GM21528 (cell line): ENCODE data around the gene CHST8.

ENCODE experiments used
- ATAC-seq: cut with Tn5 transposase; IDR thresholded peaks from one replicate; pipeline ENCODE4 v1.9.1; 2021; ENCODE audit warnings: mild to moderate bottlenecking, moderate library complexity; ENCODE audit not compliant: unreplicated experiment, low FRiP score

CHST8 gene

GRCh38 chr19:33780746-33781145 is 159.0 kb downstream of the CHST8 start:
- no peak for ATAC-seq

- no peak for ATAC-seq
Measured at GRCh38 chr19:33781415-33781935, 159.7 kb downstream of the CHST8 start.

- ATAC-seq = no peak
Measured at GRCh38 chr19:33781996-33782395, 160.2 kb downstream of the CHST8 start.

GRCh38 chr19:33784432-33784831 is 162.7 kb downstream of the CHST8 start:
- ATAC-seq = no peak

- ATAC-seq = no peak
Measured at GRCh38 chr19:33785795-33786194, 164.0 kb downstream of the CHST8 start.

GRCh38 chr19:33788676-33789075 is 166.9 kb downstream of the CHST8 start:
- no peak for ATAC-seq

- ATAC-seq = no peak
Measured at GRCh38 chr19:33789344-33789743, 167.6 kb downstream of the CHST8 start.

GRCh38 chr19:33794683-33795369 is 173.1 kb downstream of the CHST8 start:
- ATAC-seq = no peak

GRCh38 chr19:33795370-33796163 is 173.8 kb downstream of the CHST8 start:
- ATAC-seq = no peak

GRCh38 chr19:33796164-33796875 is 174.6 kb downstream of the CHST8 start, which contains the start of gene KCTD15:
Gene KCTD15, plus strand, starts transcription at chr19:33796870. Its CDS starts 3,585 bp downstream, at chr19:33800455.
- ATAC-seq = no peak

- no peak for ATAC-seq
Measured at GRCh38 chr19:33797802-33798671, 176.3 kb downstream of the CHST8 start.

- no peak for ATAC-seq
Measured at GRCh38 chr19:33798681-33799111, 176.9 kb downstream of the CHST8 start.

GRCh38 chr19:33799476-33799875 is 177.7 kb downstream of the CHST8 start:
- ATAC-seq = no peak

GRCh38 chr19:33800012-33800680 is 178.4 kb downstream of the CHST8 start:
- ATAC-seq = no peak

GRCh38 chr19:33801411-33801810 is 179.7 kb downstream of the CHST8 start:
- no peak for ATAC-seq

GRCh38 chr19:33802001-33802400 is 180.2 kb downstream of the CHST8 start:
- no peak for ATAC-seq

GRCh38 chr19:33802801-33803200 is 181.0 kb downstream of the CHST8 start:
- no peak for ATAC-seq

- ATAC-seq = no peak
Measured at GRCh38 chr19:33803383-33803782, 181.6 kb downstream of the CHST8 start.

GRCh38 chr19:33804021-33804799 is 182.5 kb downstream of the CHST8 start:
- ATAC-seq = no peak
